Nephron (organoid): ENCODE results near the gene UBE2U.

Source experiments
- H3K27ac Mint-ChIP-seq, 3 experiments: 2 replicates each; pipeline ENCODE4 v1.8.0; 2020; ENCODE audit warnings: mixed read lengths in 3 of 3, mild to moderate bottlenecking in 2 of 3, moderate library complexity in 1 of 3
- H3K27me3 Mint-ChIP-seq: 2 replicates; pipeline ENCODE4 v1.8.0; 2021; ENCODE audit warnings: low read depth, mild to moderate bottlenecking, moderate library complexity, mixed read lengths
- H3K36me3 Mint-ChIP-seq: 2 replicates; pipeline ENCODE4 v1.8.0; 2020; ENCODE audit warnings: low read depth, mixed read lengths
- H3K4me1 Mint-ChIP-seq: 2 replicates; pipeline ENCODE4 v1.8.0; 2020; ENCODE audit warnings: mixed read lengths
- H3K4me3 Mint-ChIP-seq, 3 experiments: 2 replicates each; pipeline ENCODE4 v1.8.0; 2020; ENCODE audit warnings: mild to moderate bottlenecking in 3 of 3, mixed read lengths in 3 of 3, moderate library complexity in 2 of 3
- H3K9me3 Mint-ChIP-seq: 2 replicates; pipeline ENCODE4 v1.8.0; 2020; ENCODE audit warnings: mixed read lengths
- TF ChIP-seq, protein P1 (sequence below), 3 experiments: fragments of 200-600 bp; sonication (generic); IDR thresholded peaks; one replicate each; pipeline ENCODE4 v1.5.0; 2021; ENCODE audit warnings: antibody characterized with exemption in 3 of 3; ENCODE audit not compliant: unreplicated experiment in 3 of 3

The UBE2U gene

DNA sequence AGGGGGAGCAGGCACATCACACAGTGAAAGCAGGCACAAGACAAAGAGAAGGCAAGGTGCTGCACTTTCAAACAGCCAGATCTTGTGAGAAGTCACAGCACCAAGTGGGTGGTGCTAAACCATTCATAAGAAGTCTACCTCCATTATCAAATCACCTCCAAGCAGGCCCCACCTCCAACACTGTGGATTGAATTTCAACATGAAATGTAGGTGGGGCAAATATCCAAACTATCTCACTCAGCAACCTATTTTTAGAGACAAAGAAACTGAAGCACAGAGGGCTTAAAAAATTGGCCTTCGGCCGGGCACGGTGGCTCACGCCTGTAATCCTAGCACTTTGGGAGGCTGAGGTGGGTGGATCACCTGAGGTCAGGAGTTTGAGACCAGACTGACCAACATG lies 90.4 kb downstream of the UBE2U start:
- H3K36me3 Mint-ChIP-seq: no peaks in the 10 kb centered on the region
- TF ChIP-seq, protein P1, sequence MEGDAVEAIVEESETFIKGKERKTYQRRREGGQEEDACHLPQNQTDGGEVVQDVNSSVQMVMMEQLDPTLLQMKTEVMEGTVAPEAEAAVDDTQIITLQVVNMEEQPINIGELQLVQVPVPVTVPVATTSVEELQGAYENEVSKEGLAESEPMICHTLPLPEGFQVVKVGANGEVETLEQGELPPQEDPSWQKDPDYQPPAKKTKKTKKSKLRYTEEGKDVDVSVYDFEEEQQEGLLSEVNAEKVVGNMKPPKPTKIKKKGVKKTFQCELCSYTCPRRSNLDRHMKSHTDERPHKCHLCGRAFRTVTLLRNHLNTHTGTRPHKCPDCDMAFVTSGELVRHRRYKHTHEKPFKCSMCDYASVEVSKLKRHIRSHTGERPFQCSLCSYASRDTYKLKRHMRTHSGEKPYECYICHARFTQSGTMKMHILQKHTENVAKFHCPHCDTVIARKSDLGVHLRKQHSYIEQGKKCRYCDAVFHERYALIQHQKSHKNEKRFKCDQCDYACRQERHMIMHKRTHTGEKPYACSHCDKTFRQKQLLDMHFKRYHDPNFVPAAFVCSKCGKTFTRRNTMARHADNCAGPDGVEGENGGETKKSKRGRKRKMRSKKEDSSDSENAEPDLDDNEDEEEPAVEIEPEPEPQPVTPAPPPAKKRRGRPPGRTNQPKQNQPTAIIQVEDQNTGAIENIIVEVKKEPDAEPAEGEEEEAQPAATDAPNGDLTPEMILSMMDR (IDR thresholded peaks at IDR 0.05; ENCODE audit: unreplicated experiment in 3 of 3): no peak
- peaks cover 25% of the 10 kb centered on the region for H3K9me3 Mint-ChIP-seq
- H3K27ac Mint-ChIP-seq: no peak overlapping the region
- no peaks in the 10 kb centered on the region for H3K4me1 Mint-ChIP-seq
- H3K4me3 Mint-ChIP-seq: no peak overlapping the region
- H3K27me3 Mint-ChIP-seq: peaks cover 4% of the 10 kb centered on the region

DNA sequence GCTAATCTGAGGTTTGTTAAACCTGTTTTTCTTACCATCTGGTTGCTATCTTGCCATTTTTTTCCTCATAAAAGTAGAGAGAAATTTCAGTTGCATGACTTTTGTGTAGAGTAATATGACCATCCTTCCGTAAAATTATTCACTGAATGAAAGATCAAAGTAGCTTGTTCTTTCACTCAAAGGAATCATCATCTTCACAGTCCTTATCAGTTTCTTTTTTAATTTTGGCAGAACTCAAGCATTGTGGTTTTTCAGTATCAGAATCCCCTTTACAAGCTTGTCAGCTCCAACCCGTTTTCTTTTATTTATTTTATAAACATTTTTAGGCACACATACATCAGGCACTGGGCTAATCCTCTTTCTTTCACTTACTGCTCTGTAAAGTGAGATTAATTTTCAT lies 91.7 kb downstream of the UBE2U start:
- Mint-ChIP-seq H3K9me3 (peaks cover 21% of the 10 kb centered on the region), H3K4me3 (no peak overlapping the region), H3K36me3 (no peaks in the 10 kb centered on the region), H3K4me1 (no peaks in the 10 kb centered on the region), H3K27ac (no peak overlapping the region), H3K27me3 (peaks cover 4% of the 10 kb centered on the region)
- TF ChIP-seq, protein P1 (IDR thresholded peaks at IDR 0.05; ENCODE audit: unreplicated experiment in 3 of 3): no peak

DNA sequence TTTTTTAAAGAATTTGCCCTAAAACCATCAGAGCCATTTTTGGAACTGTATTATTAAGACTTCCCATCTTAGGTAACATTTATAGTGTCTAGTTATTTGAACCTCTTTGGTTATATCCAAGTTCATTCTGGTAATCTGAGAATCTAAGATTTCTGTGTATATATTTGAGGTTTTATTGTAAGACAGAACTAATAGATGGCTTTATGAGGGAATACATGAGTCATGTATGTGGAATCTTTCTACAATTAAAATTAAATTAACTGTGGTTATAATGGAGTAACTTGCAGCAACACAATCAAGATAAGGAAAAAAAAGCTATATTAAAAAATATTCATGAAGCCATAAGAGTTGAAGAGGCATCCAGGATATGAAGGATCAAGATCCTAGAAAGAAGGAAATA lies 92.1 kb downstream of the UBE2U start:
- H3K9me3 Mint-ChIP-seq: peaks cover 21% of the 10 kb centered on the region
- H3K27me3 Mint-ChIP-seq: peaks cover 4% of the 10 kb centered on the region
- no peaks in the 10 kb centered on the region for H3K4me1 Mint-ChIP-seq
- no peak overlapping the region for H3K27ac Mint-ChIP-seq
- H3K4me3 Mint-ChIP-seq: no peak overlapping the region
- no peaks in the 10 kb centered on the region for H3K36me3 Mint-ChIP-seq
- TF ChIP-seq, protein P1 (IDR thresholded peaks at IDR 0.05; ENCODE audit: unreplicated experiment in 3 of 3): no peak

DNA sequence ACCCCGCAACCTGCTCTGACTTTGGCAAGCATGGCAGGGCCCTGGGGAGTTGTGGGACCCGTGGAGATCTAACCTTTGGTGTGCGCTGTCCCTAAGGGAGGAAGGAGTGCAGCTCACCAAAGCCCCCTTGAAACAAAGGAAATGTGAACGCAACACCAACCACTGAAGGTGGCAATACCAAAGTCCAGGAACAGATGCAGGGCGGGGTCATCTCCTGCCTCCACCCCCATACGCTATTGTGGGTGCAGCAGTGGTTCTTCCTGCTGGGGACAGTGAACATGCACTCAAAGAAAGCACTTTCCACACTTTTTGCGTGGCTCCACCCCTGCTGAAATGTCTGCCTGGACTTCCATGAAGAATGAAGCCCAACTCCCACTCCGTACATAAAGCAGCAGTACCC lies 93.0 kb downstream of the UBE2U start:
- Mint-ChIP-seq H3K4me1 (no peaks in the 10 kb centered on the region), H3K27ac (no peak overlapping the region), H3K36me3 (no peaks in the 10 kb centered on the region), H3K4me3 (no peak overlapping the region), H3K27me3 (peaks cover 4% of the 10 kb centered on the region), H3K9me3 (peaks cover 21% of the 10 kb centered on the region)
- TF ChIP-seq, protein P1 (IDR thresholded peaks at IDR 0.05; ENCODE audit: unreplicated experiment in 3 of 3): no peak

DNA sequence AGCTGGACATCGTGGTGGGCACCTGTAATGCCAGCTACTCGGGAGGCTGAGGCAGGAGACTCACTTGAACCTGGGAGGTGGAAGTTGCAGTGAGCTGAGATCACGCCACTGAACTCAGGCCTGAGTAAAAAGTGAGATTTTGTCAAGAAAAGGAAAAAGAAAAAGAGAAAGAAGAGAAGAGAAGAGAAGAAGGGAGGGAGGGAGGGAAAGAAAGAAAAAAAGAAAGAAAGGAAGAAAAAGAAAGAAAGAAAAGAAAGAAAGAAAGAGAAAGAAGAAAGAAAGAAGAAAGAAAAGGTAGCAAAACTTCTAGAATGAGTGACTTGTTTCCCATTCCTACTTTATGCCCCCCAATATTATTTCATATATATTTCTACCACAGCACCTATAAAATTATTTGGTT lies 98.8 kb downstream of the UBE2U start:
- Mint-ChIP-seq H3K36me3 (no peaks in the 10 kb centered on the region), H3K27ac (no peak overlapping the region), H3K4me1 (no peaks in the 10 kb centered on the region), H3K4me3 (no peak overlapping the region), H3K9me3 (peaks cover 11% of the 10 kb centered on the region), H3K27me3 (peaks cover 3% of the 10 kb centered on the region)
- TF ChIP-seq, protein P1 (IDR thresholded peaks at IDR 0.05; ENCODE audit: unreplicated experiment in 3 of 3): no peak

DNA sequence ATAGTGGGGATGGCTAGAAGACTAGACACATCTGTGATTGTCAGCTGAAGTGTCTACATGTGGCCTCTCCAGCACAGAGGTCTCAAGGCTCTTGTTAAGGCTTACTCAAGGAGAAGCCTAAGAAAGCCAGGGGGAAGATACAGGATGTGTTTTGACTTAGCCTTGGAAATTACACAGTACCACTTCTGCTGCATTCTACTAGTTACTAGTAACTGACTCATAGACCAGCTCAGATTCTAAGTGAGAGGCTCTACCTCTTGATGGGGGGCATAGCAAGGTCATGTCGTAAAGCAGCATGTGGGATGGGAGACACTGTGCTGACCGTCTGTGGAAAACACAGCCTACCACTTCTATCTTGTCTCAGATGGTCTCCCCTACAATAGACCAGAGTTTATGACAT lies 99.5 kb downstream of the UBE2U start:
- peaks cover 6% of the 10 kb centered on the region for H3K9me3 Mint-ChIP-seq
- TF ChIP-seq, protein P1 (IDR thresholded peaks at IDR 0.05; ENCODE audit: unreplicated experiment in 3 of 3): no peak
- H3K27ac Mint-ChIP-seq: no peak overlapping the region
- peaks cover 5% of the 10 kb centered on the region for H3K27me3 Mint-ChIP-seq
- H3K4me1 Mint-ChIP-seq: no peaks in the 10 kb centered on the region
- no peaks in the 10 kb centered on the region for H3K36me3 Mint-ChIP-seq
- no peak overlapping the region for H3K4me3 Mint-ChIP-seq
